ENCODE results near the gene NKX2-2.

NKX2-2 gene

DNA sequence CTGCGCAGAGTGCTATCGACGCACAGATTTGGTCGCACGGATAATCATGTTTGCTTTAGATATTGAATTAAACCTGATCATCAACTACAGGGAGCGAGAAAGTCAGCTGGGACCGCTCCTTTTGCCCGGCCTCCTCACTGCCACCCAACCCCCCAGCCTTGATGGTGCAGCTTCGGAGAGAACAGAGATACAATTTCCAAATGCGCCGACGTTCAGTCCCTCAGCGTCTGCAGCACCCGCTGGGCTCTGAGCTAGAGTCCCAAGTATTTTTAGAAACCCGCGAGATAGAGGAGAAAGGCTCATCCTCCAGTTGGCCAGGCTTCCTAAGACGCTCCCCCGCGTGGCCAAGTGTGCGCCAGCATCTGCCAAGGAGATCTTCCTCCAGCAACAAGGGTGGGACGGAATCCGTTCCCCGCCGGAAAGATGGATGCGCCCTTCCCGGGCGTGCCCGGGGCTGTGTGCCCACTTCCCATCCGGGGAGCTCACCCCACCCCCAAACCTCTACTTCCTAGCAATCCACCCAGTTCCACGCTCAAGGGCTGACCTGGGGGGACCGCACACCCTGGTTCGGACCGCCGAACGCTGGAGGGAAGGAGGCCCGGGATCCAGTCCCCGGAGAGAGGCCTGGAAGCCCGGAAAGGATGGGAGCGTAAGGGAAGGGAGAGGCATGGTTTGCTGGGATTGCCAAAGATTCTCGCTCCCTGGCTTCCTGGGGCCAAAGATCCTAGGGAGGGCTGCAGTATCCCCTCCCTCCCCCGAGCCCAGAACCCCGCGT lies 4.1 kb downstream of the NKX2-2 start:
- H3K4me3 ChIP-seq (ENCODE audit: insufficient read depth, low read depth, low read length, poor library complexity, severe bottlenecking) = peak overlapping the region; percentile 54
- peaks cover 54% of the 10 kb centered on the region for H3K4me1 ChIP-seq (ENCODE audit: control insufficient read depth, insufficient read depth, low read length, poor library complexity, severe bottlenecking)
- H3K36me3 ChIP-seq (ENCODE audit: control insufficient read depth, insufficient read depth, low read length) = no peaks in the 10 kb centered on the region
- no peaks in the 10 kb centered on the region for H3K9me3 ChIP-seq (ENCODE audit: control insufficient read depth, low read length)
- H3K27me3 ChIP-seq (replicated peaks; ENCODE audit: control insufficient read depth, insufficient read depth, low read length, poor library complexity, severe bottlenecking) = peaks cover 95% of the 10 kb centered on the region
- DNase-seq = no peak
- no peak overlapping the region for H3K27ac ChIP-seq (ENCODE audit: insufficient read depth, low read length, poor library complexity, severe bottlenecking)

DNA sequence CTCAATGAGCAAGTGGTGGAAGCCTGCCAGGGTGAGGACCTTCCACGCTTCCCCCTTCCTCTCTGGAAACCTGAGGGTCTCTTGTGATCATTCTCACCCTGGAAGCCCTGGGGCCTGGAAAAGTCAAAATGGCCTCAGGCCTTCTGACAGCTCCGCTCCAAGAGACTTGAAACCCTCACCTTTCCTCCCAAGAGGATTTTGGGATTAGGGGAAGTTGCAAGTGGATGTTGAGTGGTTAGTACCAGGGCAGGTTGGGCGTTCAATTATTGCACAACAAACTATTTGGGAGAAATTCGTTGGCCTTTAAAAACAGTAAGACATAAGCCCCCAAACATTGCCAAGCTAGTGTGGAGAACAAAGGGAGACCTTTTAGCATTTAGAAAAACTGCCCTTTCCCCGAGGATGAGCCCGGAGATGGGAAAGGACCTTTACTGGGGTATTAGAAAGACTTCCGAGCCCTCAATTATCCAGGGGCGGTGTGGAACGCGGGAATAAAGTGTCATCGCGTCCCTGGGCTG lies 4.7 kb downstream of the NKX2-2 start:
- H3K27me3 ChIP-seq (replicated peaks; ENCODE audit: control insufficient read depth, insufficient read depth, low read length, poor library complexity, severe bottlenecking) = peaks cover 90% of the 10 kb centered on the region
- no peaks in the 10 kb centered on the region for H3K36me3 ChIP-seq (ENCODE audit: control insufficient read depth, insufficient read depth, low read length)
- no peaks in the 10 kb centered on the region for H3K9me3 ChIP-seq (ENCODE audit: control insufficient read depth, low read length)
- no peak for DNase-seq
- no peak overlapping the region for H3K4me3 ChIP-seq (ENCODE audit: insufficient read depth, low read depth, low read length, poor library complexity, severe bottlenecking)
- H3K4me1 ChIP-seq (ENCODE audit: control insufficient read depth, insufficient read depth, low read length, poor library complexity, severe bottlenecking) = peaks cover 49% of the 10 kb centered on the region
- no peak overlapping the region for H3K27ac ChIP-seq (ENCODE audit: insufficient read depth, low read length, poor library complexity, severe bottlenecking)

DNA sequence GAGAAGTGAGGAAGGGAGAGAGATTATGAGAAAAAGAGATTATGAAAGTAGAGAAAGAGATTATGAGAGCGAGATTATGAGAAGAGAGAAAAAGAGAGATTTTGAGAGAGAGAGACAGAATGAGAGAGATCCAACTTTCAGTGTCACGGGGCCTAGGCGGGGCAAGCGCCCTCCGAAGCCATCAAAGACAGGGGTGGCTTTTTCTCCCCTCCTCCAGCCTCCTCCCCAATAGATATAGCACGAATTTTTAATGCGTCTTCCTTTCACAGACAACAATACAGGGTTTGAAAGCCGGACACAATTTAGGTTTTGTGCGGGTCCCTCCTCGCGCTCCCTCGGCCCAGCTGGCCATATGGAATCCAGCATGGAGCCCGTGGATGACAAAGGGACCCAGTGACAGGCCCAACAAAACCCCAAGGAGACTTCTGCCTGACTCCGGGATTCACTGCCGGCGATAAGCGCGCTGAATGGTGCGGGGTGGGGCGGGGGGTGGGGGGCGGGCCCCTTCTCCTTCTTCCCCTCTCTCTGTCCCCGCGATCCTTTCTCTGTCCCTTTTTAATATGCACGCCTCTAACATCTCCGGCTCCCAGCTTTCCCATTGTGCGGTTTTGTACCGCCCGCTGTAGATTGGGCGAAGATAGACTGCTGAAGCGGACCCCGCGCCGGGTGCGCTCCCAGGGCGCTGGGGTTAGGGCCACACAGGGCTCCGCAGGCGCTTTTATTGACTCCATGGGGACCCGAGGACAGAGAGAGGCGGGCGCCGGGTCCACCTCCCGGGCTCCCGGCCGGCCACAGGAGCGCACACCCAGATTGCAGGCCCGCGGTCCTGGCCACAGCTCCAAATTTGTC lies 5.4 kb downstream of the NKX2-2 start:
- H3K9me3 ChIP-seq (ENCODE audit: control insufficient read depth, low read length) = no peaks in the 10 kb centered on the region
- peaks cover 83% of the 10 kb centered on the region for H3K27me3 ChIP-seq (replicated peaks; ENCODE audit: control insufficient read depth, insufficient read depth, low read length, poor library complexity, severe bottlenecking)
- no peak overlapping the region for H3K4me3 ChIP-seq (ENCODE audit: insufficient read depth, low read depth, low read length, poor library complexity, severe bottlenecking)
- no peak overlapping the region for H3K27ac ChIP-seq (ENCODE audit: insufficient read depth, low read length, poor library complexity, severe bottlenecking)
- H3K4me1 ChIP-seq (ENCODE audit: control insufficient read depth, insufficient read depth, low read length, poor library complexity, severe bottlenecking) = peaks cover 44% of the 10 kb centered on the region
- no peak for DNase-seq
- no peaks in the 10 kb centered on the region for H3K36me3 ChIP-seq (ENCODE audit: control insufficient read depth, insufficient read depth, low read length)

DNA sequence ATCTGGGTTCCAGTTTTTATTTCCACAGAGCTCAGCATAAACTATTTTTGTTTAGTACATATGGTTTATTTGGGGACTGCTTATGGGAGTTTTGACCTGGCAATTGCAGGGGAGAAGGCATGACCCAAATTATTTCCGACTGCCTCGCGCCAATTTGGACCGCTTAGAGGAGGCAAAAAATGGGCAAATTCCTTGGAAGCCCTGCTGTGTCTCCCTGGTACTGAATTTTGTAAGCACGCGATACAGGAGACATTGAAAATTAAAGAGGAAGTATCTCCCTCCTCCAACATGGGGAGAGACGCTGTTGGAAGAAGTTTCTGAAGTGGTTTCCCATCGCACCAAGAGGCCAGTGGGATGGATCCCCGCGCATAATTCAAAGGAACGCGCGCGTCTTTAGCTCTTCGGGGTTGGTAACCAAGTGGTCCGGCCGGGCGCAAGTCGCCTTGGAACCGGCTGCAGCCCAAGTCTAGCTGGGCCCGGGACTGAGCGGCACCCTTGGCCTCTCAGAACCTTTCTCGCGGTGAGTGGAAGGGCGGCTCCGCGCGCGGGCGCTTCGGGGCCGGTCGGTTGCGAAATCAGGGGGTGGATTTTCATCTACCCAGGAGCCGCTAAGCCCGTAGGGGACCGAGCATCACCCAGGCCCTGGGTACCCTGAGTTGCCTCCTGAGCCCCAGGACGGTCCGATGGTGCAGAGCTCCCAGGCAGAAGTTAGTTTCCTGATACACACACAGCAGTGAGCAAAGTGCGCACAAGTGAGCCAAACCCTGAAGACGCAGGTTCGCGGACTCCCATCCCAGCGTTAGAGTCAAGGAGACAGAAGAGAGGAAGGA lies 6.2 kb downstream of the NKX2-2 start:
- H3K27me3 ChIP-seq (replicated peaks; ENCODE audit: control insufficient read depth, insufficient read depth, low read length, poor library complexity, severe bottlenecking) = peaks cover 75% of the 10 kb centered on the region
- no peak overlapping the region for H3K27ac ChIP-seq (ENCODE audit: insufficient read depth, low read length, poor library complexity, severe bottlenecking)
- H3K36me3 ChIP-seq (ENCODE audit: control insufficient read depth, insufficient read depth, low read length) = no peaks in the 10 kb centered on the region
- DNase-seq = no peak
- H3K9me3 ChIP-seq (ENCODE audit: control insufficient read depth, low read length) = no peaks in the 10 kb centered on the region
- peaks cover 36% of the 10 kb centered on the region for H3K4me1 ChIP-seq (ENCODE audit: control insufficient read depth, insufficient read depth, low read length, poor library complexity, severe bottlenecking)
- no peak overlapping the region for H3K4me3 ChIP-seq (ENCODE audit: insufficient read depth, low read depth, low read length, poor library complexity, severe bottlenecking)

DNA sequence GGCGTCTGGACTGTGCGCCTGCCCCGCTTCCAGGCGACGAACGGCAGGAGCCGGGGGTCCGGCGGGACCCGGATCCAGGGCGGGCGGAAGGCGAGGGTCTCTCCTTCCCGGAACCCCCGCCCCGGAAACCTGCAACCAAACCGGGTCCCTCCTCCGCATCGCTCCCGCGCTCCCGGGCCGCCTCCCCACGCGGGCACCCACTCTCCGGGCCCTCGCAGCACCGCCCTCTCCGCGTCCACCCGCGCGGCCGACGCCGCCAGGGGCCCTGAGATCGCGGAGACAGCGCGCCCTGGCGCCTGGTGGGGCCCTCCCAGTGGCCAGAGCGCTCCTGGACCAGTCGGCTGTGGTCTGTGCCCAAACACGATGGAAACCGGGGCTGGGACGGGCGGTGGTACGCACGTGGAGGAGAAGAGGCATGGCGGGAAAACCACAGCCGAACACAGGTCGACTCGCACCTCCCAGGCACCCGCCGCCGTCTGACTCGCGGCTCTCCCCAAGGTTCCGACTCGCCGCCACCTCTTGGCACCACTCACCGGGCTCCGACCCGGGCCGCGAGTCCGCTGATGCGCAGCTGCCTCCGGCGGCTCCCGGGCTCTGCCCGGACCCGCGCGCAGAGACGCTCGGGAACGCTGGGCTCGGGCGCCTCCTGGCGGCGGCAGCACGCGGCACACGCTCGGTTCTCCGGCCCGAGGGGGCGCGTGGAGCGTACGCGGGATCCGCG lies 7.9 kb downstream of the NKX2-2 start:
- H3K4me3 ChIP-seq (ENCODE audit: insufficient read depth, low read depth, low read length, poor library complexity, severe bottlenecking) = peak overlapping the region; percentile 62
- H3K27ac ChIP-seq (ENCODE audit: insufficient read depth, low read length, poor library complexity, severe bottlenecking) = no peak overlapping the region
- peaks cover 25% of the 10 kb centered on the region for H3K4me1 ChIP-seq (ENCODE audit: control insufficient read depth, insufficient read depth, low read length, poor library complexity, severe bottlenecking)
- H3K36me3 ChIP-seq (ENCODE audit: control insufficient read depth, insufficient read depth, low read length) = no peaks in the 10 kb centered on the region
- no peaks in the 10 kb centered on the region for H3K9me3 ChIP-seq (ENCODE audit: control insufficient read depth, low read length)
- DNase-seq = peak; percentile 27 to 48 (median 30)
- H3K27me3 ChIP-seq (replicated peaks; ENCODE audit: control insufficient read depth, insufficient read depth, low read length, poor library complexity, severe bottlenecking) = peaks cover 58% of the 10 kb centered on the region

DNA sequence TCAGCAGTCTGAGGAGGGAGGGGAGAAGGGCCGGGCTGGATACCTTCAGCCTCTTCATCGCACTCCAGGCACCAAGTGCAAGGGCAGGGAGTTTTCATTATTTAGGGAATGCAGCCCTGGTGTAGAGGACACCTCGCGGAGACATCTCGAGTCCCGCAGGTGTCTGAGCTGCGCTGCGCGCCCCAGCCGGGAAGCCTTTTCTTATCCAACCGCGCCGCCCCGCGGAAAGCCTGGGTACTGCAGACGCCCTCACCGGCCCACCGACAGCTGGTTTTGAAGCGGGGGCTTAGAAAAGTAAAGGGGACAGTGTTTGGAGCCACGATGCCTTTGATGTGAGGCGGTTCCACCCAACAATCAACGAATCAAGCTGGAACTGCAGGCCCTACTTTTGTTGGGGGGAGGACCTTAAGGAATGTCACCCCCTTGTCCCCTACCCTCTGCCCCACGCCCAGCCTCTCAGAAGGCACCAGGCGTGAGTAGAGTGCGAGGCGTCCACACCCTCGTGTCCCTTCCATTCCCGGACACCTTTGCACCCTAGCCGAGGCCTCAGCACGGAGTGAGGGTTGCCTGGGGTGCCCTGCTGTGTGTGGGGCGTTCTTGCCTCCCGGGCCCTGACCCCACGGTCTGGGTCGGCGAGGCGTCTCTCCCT lies 8.6 kb downstream of the NKX2-2 start:
- peak; percentile 49 to 57 (median 51) for DNase-seq
- H3K36me3 ChIP-seq (ENCODE audit: control insufficient read depth, insufficient read depth, low read length) = no peaks in the 10 kb centered on the region
- peaks cover 51% of the 10 kb centered on the region for H3K27me3 ChIP-seq (replicated peaks; ENCODE audit: control insufficient read depth, insufficient read depth, low read length, poor library complexity, severe bottlenecking)
- H3K27ac ChIP-seq (ENCODE audit: insufficient read depth, low read length, poor library complexity, severe bottlenecking) = no peak overlapping the region
- no peaks in the 10 kb centered on the region for H3K9me3 ChIP-seq (ENCODE audit: control insufficient read depth, low read length)
- H3K4me3 ChIP-seq (ENCODE audit: insufficient read depth, low read depth, low read length, poor library complexity, severe bottlenecking) = peak overlapping the region; percentile 62
- peaks cover 19% of the 10 kb centered on the region for H3K4me1 ChIP-seq (ENCODE audit: control insufficient read depth, insufficient read depth, low read length, poor library complexity, severe bottlenecking)

DNA sequence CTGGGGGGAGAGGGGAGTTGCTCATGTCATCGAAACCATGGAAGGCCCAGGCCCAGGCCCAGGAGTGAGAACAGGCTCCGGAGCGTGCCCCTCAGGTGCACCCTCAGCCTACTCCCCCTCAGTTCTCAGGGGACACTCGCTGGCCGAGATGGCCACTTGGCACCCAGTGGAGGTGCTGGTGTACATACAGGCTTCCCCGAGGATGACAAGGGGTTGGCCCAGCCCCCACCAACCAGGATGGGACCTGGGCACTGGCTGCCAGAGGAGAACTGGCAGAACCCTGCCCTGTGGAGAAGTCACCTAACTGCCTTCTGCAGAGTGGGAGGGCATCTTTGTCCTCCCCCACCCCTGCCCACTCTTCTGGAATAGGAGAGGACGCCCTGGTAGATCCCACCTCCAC lies 9.5 kb downstream of the NKX2-2 start:
- no peak overlapping the region for H3K4me3 ChIP-seq (ENCODE audit: insufficient read depth, low read depth, low read length, poor library complexity, severe bottlenecking)
- no peak for DNase-seq
- H3K27me3 ChIP-seq (replicated peaks; ENCODE audit: control insufficient read depth, insufficient read depth, low read length, poor library complexity, severe bottlenecking) = peaks cover 42% of the 10 kb centered on the region
- no peaks in the 10 kb centered on the region for H3K9me3 ChIP-seq (ENCODE audit: control insufficient read depth, low read length)
- no peaks in the 10 kb centered on the region for H3K36me3 ChIP-seq (ENCODE audit: control insufficient read depth, insufficient read depth, low read length)
- H3K27ac ChIP-seq (ENCODE audit: insufficient read depth, low read length, poor library complexity, severe bottlenecking) = no peak overlapping the region
- peaks cover 11% of the 10 kb centered on the region for H3K4me1 ChIP-seq (ENCODE audit: control insufficient read depth, insufficient read depth, low read length, poor library complexity, severe bottlenecking)

DNA sequence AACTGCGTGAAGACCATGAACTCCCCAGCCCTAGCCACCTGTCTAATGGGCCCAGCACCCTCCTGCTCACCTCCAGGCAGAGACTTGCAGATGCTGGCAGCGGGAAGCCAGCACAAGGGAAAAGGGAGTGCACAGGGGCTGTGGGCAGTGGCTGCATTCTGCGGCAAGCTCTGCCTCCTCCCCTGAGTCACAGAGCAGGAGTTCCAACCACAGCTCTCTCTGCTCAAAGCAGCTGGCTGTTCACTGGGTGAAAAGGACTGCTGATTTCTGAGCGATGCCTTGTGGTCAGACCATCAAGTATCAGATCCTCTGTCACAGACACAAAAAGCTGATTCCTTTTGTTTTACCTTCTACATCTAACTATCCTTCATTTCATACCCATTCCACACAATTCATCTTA lies 10.5 kb downstream of the NKX2-2 start:
- DNase-seq = no peak
- Histone ChIP-seq H3K4me3 (ENCODE audit: insufficient read depth, low read depth, low read length, poor library complexity, severe bottlenecking) (no peak overlapping the region), H3K4me1 (ENCODE audit: control insufficient read depth, insufficient read depth, low read length, poor library complexity, severe bottlenecking) (peaks cover 11% of the 10 kb centered on the region), H3K27ac (ENCODE audit: insufficient read depth, low read length, poor library complexity, severe bottlenecking) (no peak overlapping the region), H3K36me3 (ENCODE audit: control insufficient read depth, insufficient read depth, low read length) (no peaks in the 10 kb centered on the region), H3K27me3 (replicated peaks; ENCODE audit: control insufficient read depth, insufficient read depth, low read length, poor library complexity, severe bottlenecking) (peaks cover 34% of the 10 kb centered on the region), H3K9me3 (ENCODE audit: control insufficient read depth, low read length) (no peaks in the 10 kb centered on the region)

DNA sequence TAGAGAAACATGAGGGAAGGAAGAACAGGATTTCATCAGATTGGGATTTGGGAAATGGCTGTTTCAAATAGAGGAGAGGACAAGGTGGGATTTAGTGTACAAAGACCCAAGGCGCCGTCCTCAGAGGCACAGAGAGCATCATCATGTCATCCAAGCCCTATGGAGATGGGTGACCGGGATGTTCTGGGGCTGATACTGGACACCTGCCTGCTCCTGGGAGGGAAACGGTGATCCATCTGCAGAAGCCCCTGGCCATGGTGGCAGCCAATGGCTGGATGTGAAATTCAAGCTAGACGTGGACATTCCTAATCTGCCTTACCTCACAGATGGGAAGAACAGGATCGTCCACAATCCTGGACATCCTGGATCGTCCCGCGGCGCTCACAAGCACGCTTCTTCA lies 12.7 kb downstream of the NKX2-2 start:
- peaks cover 11% of the 10 kb centered on the region for H3K4me1 ChIP-seq (ENCODE audit: control insufficient read depth, insufficient read depth, low read length, poor library complexity, severe bottlenecking)
- no peak for DNase-seq
- no peaks in the 10 kb centered on the region for H3K36me3 ChIP-seq (ENCODE audit: control insufficient read depth, insufficient read depth, low read length)
- peaks cover 13% of the 10 kb centered on the region for H3K27me3 ChIP-seq (replicated peaks; ENCODE audit: control insufficient read depth, insufficient read depth, low read length, poor library complexity, severe bottlenecking)
- H3K27ac ChIP-seq (ENCODE audit: insufficient read depth, low read length, poor library complexity, severe bottlenecking) = no peak overlapping the region
- no peak overlapping the region for H3K4me3 ChIP-seq (ENCODE audit: insufficient read depth, low read depth, low read length, poor library complexity, severe bottlenecking)
- H3K9me3 ChIP-seq (ENCODE audit: control insufficient read depth, low read length) = no peaks in the 10 kb centered on the region
